Body of pancreas (tissue), 4 donors: ENCODE results near the gene C19orf38.

ENCODE experiments used
- POLR2A ChIP-seq, 3 donors: fragments of 450-650 bp; IDR thresholded peaks; one replicate each; pipeline ENCODE4 v1.6.1; 2016; ENCODE audit warnings: antibody characterized with exemption in 3 of 3, mild to moderate bottlenecking in 2 of 3
- TF ChIP-seq, protein P1 (sequence below), 7 experiments: fragments of 450-650 bp in 4 of 7; fragments of 200-600 bp in 3 of 7; sonication (generic) in 3 of 7; IDR thresholded peaks; one replicate each; pipeline ENCODE4 v1.5.1; 2016 to 2019; ENCODE audit warnings: antibody characterized with exemption in 7 of 7

DNA sequence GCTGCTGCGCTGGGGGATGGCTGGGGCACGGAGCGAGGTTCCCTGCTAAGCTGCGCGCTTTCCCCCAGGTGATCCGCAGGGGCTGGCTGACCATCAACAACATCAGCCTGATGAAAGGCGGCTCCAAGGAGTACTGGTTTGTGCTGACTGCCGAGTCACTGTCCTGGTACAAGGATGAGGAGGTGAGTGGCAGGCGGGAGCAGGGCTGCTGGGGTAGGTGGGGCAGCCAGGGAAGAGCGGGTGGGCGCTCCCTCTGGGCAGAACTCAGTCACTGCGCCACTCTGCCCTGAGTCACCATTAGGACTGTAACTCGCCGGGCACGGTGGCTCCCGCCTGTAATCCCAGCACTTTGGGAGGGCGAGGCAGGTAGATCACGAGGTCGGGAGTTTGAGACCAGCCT lies 36.0 kb upstream of the C19orf38 start:
- TF ChIP-seq, protein P1, sequence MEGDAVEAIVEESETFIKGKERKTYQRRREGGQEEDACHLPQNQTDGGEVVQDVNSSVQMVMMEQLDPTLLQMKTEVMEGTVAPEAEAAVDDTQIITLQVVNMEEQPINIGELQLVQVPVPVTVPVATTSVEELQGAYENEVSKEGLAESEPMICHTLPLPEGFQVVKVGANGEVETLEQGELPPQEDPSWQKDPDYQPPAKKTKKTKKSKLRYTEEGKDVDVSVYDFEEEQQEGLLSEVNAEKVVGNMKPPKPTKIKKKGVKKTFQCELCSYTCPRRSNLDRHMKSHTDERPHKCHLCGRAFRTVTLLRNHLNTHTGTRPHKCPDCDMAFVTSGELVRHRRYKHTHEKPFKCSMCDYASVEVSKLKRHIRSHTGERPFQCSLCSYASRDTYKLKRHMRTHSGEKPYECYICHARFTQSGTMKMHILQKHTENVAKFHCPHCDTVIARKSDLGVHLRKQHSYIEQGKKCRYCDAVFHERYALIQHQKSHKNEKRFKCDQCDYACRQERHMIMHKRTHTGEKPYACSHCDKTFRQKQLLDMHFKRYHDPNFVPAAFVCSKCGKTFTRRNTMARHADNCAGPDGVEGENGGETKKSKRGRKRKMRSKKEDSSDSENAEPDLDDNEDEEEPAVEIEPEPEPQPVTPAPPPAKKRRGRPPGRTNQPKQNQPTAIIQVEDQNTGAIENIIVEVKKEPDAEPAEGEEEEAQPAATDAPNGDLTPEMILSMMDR (IDR thresholded peaks at IDR 0.05): no peak
- TF ChIP-seq POLR2A (IDR thresholded peaks at IDR 0.05): no peak
